SK-N-SH (cell line): ENCODE data around the gene DBP. TPM values are rescaled to one million over a fixed set of nuclear protein-coding genes. Genes with fewer than 3 reads are reported as not detected.
A peak's percentile ranks its signal among the peaks of the same experiment; 100 is the strongest.

Experiments
- CTCF ChIA-PET: fragments of 300-600, 350-600 bp; formaldehyde crosslinking; extraction: SDS; loops from one replicate; lab custom pipeline; 2021; lab: Yijun Ruan, JAX
- POLR2A ChIA-PET: fragments of 350-600 bp; sonication (Branson Sonifier 250); formaldehyde crosslinking; extraction: SDS; loops from one replicate; lab custom pipeline; 2020; ENCODE audit warnings: antibody characterized with exemption, inconsistent platforms; lab: Yijun Ruan, JAX
- DNase-seq: peaks from one replicate; pipeline ENCODE4 v3.0.0; 2012
- H2AFZ ChIP-seq: fragments of 200-600 bp; sonication (generic); 2 replicates; pipeline ENCODE4 v1.8.1; 2016; ENCODE audit warnings: antibody characterized with exemption, mild to moderate bottlenecking, low read depth
- H3F3A ChIP-seq: fragments of 200-600 bp; sonication (generic); replicated peaks from 2 replicates; pipeline ENCODE3; 2016; ENCODE audit warnings: antibody characterized with exemption, mild to moderate bottlenecking; ENCODE audit not compliant: insufficient read depth
- H3K27ac ChIP-seq, 2 experiments: fragments of 200-500 bp in 1 of 2; fragments of 200-600 bp in 1 of 2; sonication (Bioruptor generic) in 1 of 2; sonication (generic), shearing (Covaris generic) in 1 of 2; 2 replicates each; pipeline versions ENCODE4 v1.5.1 to v1.6.1; 2014 to 2016; ENCODE audit warnings: low read depth in 2 of 2, inconsistent platforms in 1 of 2, low read length in 1 of 2, mild to moderate bottlenecking in 1 of 2, mixed read lengths in 1 of 2
- H3K27me3 ChIP-seq: fragments of 200-600 bp; sonication (generic), shearing (Covaris generic); 2 replicates; pipeline ENCODE4 v1.6.1; 2016; ENCODE audit warnings: mixed run types; ENCODE audit not compliant: insufficient read depth
- H3K36me3 ChIP-seq, 2 experiments: fragments of 200-500 bp in 1 of 2; fragments of 200-600 bp in 1 of 2; sonication (Bioruptor generic) in 1 of 2; sonication (generic) in 1 of 2; replicated peaks in 1 of 2; 2 replicates each; pipeline versions ENCODE3 to v1.5.1; 2014 to 2016; ENCODE audit warnings: low read length in 1 of 2, mild to moderate bottlenecking in 1 of 2; ENCODE audit not compliant: insufficient read depth in 2 of 2, control insufficient read depth in 1 of 2
- H3K4me1 ChIP-seq, 2 experiments: fragments of 200-500 bp in 1 of 2; fragments of 200-600 bp in 1 of 2; sonication (Bioruptor generic) in 1 of 2; sonication (generic), shearing (Covaris generic) in 1 of 2; 2 replicates each; pipeline versions ENCODE4 v1.5.1 to v1.6.1; 2014 to 2016; ENCODE audit warnings: low read depth in 1 of 2, low read length in 1 of 2, mixed run types in 1 of 2; ENCODE audit not compliant: insufficient read depth in 2 of 2, control insufficient read depth in 1 of 2
- H3K4me2 ChIP-seq: fragments of 200-600 bp; sonication (generic), shearing (Covaris generic); 2 replicates; pipeline ENCODE4 v1.6.1; 2017; ENCODE audit warnings: mixed run types
- H3K4me3 ChIP-seq, 2 experiments: fragments of 200-500 bp in 1 of 2; fragments of 200-600 bp in 1 of 2; sonication (Bioruptor generic) in 1 of 2; sonication (generic), shearing (Covaris generic) in 1 of 2; 2 replicates each; pipeline versions ENCODE4 v1.5.1 to v1.8.1; 2014 to 2016; ENCODE audit warnings: low read depth in 2 of 2, inconsistent platforms in 1 of 2, low read length in 1 of 2, mild to moderate bottlenecking in 1 of 2, mixed read lengths in 1 of 2, moderate library complexity in 1 of 2
- H3K79me2 ChIP-seq: fragments of 200-600 bp; sonication (generic); 2 replicates; pipeline ENCODE4 v1.8.1; 2017; ENCODE audit warnings: mild to moderate bottlenecking; ENCODE audit not compliant: insufficient read depth
- H3K9ac ChIP-seq: fragments of 200-600 bp; sonication (generic); 2 replicates; pipeline ENCODE4 v1.6.1; 2017; ENCODE audit warnings: mixed run types
- H3K9me2 ChIP-seq: fragments of 200-600 bp; sonication (generic); 2 replicates; pipeline ENCODE4 v1.6.1; 2017; ENCODE audit warnings: mixed run types
- H3K9me3 ChIP-seq: fragments of 200-600 bp; sonication (generic); 2 replicates; pipeline ENCODE4 v1.6.1; 2017; ENCODE audit warnings: mixed run types, mild to moderate bottlenecking, moderate library complexity
- H4K20me1 ChIP-seq: fragments of 200-600 bp; sonication (generic); 2 replicates; pipeline ENCODE4 v1.6.1; 2017; ENCODE audit warnings: mild to moderate bottlenecking, mixed run types; ENCODE audit not compliant: insufficient read depth
- EP300 ChIP-seq, 2 experiments: IDR thresholded peaks; 2 replicates each; pipeline versions ENCODE4 v1.4.0 to v1.6.1; 2012; ENCODE audit warnings: borderline replicate concordance in 1 of 2, low read depth in 1 of 2, low read length in 1 of 2
- FOSL2 ChIP-seq: IDR thresholded peaks from 2 replicates; pipeline ENCODE4 v1.4.0; 2012; ENCODE audit warnings: low read depth, mild to moderate bottlenecking, moderate library complexity, borderline replicate concordance
- MXI1 ChIP-seq: IDR thresholded peaks from 2 replicates; pipeline ENCODE4 v1.6.1; 2012; ENCODE audit warnings: mild to moderate bottlenecking, low read depth, low read length, improper control_type of control experiment
- POLR2AphosphoS5 ChIP-seq: IDR thresholded peaks from 2 replicates; pipeline ENCODE4 v1.6.1; 2012; ENCODE audit warnings: low read depth, low read length
- RAD21 ChIP-seq: IDR thresholded peaks from 2 replicates; pipeline ENCODE4 v1.6.1; 2012; ENCODE audit warnings: mild to moderate bottlenecking, low read length
- TEAD4 ChIP-seq: IDR thresholded peaks from 2 replicates; pipeline ENCODE4 v1.4.0; 2012; ENCODE audit warnings: mild to moderate bottlenecking, borderline replicate concordance; ENCODE audit not compliant: insufficient read depth
- WGBS: methylation state at CpG from one replicate; pipeline ENCODE4 v1.1.6; 2017; ENCODE audit warnings: low lambda C conversion rate; 5-methylcytosine and 5-hydroxymethylcytosine counted together
- polyA plus RNA-seq, 3 experiments: library from polyadenylated mRNA; depleted of rRNA; stranded (reverse); fragments of >200 nt; gene quantifications; 2 replicates each; pipeline ENCODE4 v1.2.3, GENCODE V29; 2012
- TF ChIP-seq, protein P1 (sequence below): IDR thresholded peaks from 2 replicates; pipeline ENCODE4 v1.4.0; 2012; ENCODE audit warnings: low read depth, borderline replicate concordance
- TF ChIP-seq, protein P2 (sequence below): IDR thresholded peaks from 2 replicates; pipeline ENCODE4; 2012

Gene DBP
- polyA plus RNA-seq, 1 of the 3 experiments (the other 2 are of a cell fraction), result 12.6 TPM

DNA sequence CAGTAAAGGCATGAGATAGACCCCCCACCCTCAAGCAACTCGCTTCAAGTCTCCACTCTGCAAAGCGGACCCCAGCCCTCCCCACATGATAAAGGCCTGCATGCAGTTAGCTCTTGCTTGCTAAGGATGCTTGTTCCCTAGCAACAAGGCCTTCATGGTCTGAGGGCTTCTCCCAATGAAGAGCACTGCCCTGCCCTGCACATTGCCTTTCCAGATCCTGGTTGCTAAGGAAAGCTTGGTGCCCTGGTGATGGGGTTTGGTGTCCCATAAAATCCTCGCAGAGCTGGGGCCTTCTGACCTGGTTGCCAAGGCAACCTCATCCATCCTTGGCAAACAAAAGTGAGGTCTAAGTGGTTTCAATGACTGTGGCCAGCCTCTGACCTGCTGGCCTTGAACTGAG is 6.0 kb downstream of the DBP start:
- H3K9ac ChIP-seq, result no peak overlapping the region
- peaks cover 25 to 27% of the 10 kb centered on the region in 2 experiments for H3K4me1 ChIP-seq
- no peak for DNase-seq
- no peak overlapping the region for H3K4me3 ChIP-seq
- POLR2A ChIA-PET, result interaction anchor here (0.8 kb wide), 1 partner anchor 164 kb away, joined by 3 read pairs; no protein-coding TSS in a partner anchor
- CTCF ChIA-PET, result interaction anchor here (0.9 to 1.0 kb wide), 2 partner anchors 15 to 339 kb away, joined by 3 to 5 read pairs; partner anchors contain the start of gene CA11
- H3K9me2 ChIP-seq, result no peaks in the 10 kb centered on the region
- WGBS, result 86% methylated on average over 3 of the region's 3 CpGs
- H3K9me3 ChIP-seq, result no peaks in the 10 kb centered on the region
- H3K36me3 ChIP-seq, result peaks cover 17 to 25% of the 10 kb centered on the region in 2 experiments
- H3K27me3 ChIP-seq, result no peaks in the 10 kb centered on the region
- H2AFZ ChIP-seq, result no peak overlapping the region
- no peak overlapping the region for H3K4me2 ChIP-seq
- no peak overlapping the region; a peak in 1 of 4 replicates for H3K27ac ChIP-seq
- TF ChIP-seq POLR2AphosphoS5, result peak; percentile 3; the same call in 1 of the 2 replicates
- TF ChIP-seq MXI1, result no peak
- no peak for TF ChIP-seq TEAD4
- TF ChIP-seq RAD21, result no peak
- no peak for TF ChIP-seq EP300 (IDR thresholded peaks at IDR 0.05; ENCODE audit: borderline replicate concordance in 1 of 2, low read depth in 1 of 2, low read length in 1 of 2)
- H3F3A ChIP-seq, result peaks cover 21% of the 10 kb centered on the region
- H4K20me1 ChIP-seq, result no peaks in the 10 kb centered on the region
- no peaks in the 10 kb centered on the region; the same call in 1 of the 2 replicates for H3K79me2 ChIP-seq

DNA sequence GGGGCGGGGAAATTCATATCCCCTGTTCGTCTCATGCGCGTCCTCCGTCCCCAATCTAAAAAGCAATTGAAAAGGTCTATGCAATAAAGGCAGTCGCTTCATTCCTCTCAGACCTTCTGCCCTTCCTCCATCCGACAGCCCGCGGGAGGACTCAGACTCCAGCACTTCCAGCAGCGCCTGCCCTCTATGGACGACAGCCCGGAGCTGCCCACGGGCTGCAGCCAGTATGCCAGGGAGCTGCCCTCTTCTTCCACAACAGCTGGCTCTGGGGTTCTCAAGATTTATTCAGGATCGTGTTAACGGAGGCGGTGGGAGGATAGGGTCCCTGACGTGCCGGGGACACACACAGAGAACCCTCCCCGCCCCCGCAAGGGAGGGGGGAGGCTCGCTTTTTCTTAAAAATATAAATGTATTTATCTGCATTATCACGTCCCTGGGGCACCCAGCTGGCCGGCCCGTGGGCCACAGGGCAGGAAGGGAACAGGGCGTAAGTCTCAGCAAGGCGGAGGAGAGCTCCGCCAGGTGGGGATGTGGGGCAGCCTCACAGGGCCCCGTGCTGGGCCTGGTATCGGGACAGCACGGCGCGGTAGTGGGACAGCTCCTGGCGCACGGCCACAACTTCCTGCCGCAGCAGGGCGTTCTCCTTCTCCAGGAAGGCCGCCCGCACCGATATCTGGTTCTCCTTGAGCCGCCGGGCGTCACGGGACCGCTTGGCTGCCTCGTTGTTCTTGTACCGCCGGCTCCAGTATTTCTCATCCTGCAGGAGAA is 6.7 kb downstream of the DBP start:
- Histone ChIP-seq H3K9me3 (no peaks in the 10 kb centered on the region), H3K27me3 (no peaks in the 10 kb centered on the region), H3K79me2 (no peaks in the 10 kb centered on the region; the same call in 1 of the 2 replicates), H3K4me3 (no peak overlapping the region), H3K9me2 (no peaks in the 10 kb centered on the region), H2AFZ (no peak overlapping the region), H3K4me1 (peaks cover 25 to 27% of the 10 kb centered on the region in 2 experiments), H4K20me1 (no peaks in the 10 kb centered on the region), H3K27ac (no peak overlapping the region), H3K9ac (no peak overlapping the region), H3F3A (peaks cover 16% of the 10 kb centered on the region), H3K4me2 (no peak overlapping the region), H3K36me3 (peaks cover 17 to 25% of the 10 kb centered on the region in 2 experiments)
- TF ChIP-seq, protein P1, sequence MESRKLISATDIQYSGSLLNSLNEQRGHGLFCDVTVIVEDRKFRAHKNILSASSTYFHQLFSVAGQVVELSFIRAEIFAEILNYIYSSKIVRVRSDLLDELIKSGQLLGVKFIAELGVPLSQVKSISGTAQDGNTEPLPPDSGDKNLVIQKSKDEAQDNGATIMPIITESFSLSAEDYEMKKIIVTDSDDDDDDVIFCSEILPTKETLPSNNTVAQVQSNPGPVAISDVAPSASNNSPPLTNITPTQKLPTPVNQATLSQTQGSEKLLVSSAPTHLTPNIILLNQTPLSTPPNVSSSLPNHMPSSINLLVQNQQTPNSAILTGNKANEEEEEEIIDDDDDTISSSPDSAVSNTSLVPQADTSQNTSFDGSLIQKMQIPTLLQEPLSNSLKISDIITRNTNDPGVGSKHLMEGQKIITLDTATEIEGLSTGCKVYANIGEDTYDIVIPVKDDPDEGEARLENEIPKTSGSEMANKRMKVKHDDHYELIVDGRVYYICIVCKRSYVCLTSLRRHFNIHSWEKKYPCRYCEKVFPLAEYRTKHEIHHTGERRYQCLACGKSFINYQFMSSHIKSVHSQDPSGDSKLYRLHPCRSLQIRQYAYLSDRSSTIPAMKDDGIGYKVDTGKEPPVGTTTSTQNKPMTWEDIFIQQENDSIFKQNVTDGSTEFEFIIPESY, result no peak
- no peak for TF ChIP-seq FOSL2
- TF ChIP-seq, protein P2, sequence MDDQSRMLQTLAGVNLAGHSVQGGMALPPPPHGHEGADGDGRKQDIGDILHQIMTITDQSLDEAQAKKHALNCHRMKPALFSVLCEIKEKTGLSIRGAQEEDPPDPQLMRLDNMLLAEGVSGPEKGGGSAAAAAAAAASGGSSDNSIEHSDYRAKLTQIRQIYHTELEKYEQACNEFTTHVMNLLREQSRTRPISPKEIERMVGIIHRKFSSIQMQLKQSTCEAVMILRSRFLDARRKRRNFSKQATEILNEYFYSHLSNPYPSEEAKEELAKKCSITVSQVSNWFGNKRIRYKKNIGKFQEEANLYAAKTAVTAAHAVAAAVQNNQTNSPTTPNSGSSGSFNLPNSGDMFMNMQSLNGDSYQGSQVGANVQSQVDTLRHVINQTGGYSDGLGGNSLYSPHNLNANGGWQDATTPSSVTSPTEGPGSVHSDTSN, result 0 out of 2 replicates have a peak, but pooled peaks have one; percentile 0
- ChIA-PET POLR2A (interaction anchor here (0.7 to 1.3 kb wide), 3 partner anchors 11 to 90 kb away, joined by 3 read pairs; partner anchors contain the start of genes RPL18 and SPHK2), CTCF (no interaction called here)
- 89% methylated on average over 40 of the region's 47 CpGs for WGBS
- no peak for DNase-seq
